ENCODE results near the gene UCMA. TPM values are rescaled to one million over a fixed set of nuclear protein-coding genes. Genes with fewer than 3 reads are reported as not detected.
A peak's percentile ranks its signal among the peaks of the same experiment; 100 is the strongest.
"Not testable (repeated sequence)": the region's sequence is repeated elsewhere in the genome, so short reads cannot be mapped to it uniquely, and the experiment has no call there.

UCMA gene
- not detected in 2 replicates for total RNA-seq

GRCh38 chr10:13234172-13234571, at the start of gene UCMA:
TSS of gene UCMA (minus strand) at chr10:13234374. CDS start at chr10:13234258, 116 bp downstream.
- DNase-seq, result no peak

DNA sequence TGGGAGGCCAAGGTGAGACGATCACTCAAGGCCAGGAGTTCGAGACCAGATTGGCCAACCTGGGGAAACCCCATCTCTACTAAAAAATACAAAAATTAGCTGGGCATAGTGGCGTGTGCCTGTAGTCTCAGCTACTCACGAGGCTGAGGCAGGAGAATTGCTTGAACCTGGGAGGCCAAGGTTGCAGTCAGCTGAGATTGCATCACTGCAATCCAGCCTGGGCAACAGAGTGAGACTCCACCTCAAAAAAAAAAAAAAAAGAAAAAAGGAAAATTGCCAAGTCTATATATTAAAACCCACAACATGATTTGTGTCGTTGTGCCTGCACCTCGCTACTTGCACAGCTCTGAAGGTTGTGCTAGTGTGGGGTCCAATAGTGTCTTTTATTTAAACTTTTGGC, 48.2 kb upstream of the UCMA start:
- not testable (repeated sequence) for DNase-seq

- DNase-seq, result peak; percentile 29
These were observed 42.7 kb upstream of the UCMA start for GRCh38 chr10:13276749-13277365.

DNA sequence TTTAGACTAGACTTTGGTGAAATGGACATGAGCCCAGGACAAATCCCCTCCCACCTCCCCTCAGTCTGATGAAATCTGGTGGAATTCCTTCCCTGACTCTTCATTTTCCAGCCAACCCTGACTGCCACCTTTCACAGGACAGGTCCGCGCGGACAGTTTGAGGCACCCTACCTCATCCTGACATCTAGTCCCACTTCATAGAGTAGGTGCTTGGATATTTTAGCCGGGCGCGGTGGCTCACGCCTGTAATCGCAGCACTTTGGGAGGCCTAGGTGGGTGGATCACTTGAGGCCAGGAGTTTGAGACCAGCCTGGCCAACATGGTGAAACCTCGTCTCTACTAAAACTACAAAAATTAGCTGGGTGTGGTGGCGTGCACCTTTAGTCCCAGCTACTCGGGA, 42.0 kb upstream of the UCMA start:
- DNase-seq, result not testable (repeated sequence)

- DNase-seq, result no peak
These were observed 38.0 kb upstream of the UCMA start for GRCh38 chr10:13272164-13272571.

DNA sequence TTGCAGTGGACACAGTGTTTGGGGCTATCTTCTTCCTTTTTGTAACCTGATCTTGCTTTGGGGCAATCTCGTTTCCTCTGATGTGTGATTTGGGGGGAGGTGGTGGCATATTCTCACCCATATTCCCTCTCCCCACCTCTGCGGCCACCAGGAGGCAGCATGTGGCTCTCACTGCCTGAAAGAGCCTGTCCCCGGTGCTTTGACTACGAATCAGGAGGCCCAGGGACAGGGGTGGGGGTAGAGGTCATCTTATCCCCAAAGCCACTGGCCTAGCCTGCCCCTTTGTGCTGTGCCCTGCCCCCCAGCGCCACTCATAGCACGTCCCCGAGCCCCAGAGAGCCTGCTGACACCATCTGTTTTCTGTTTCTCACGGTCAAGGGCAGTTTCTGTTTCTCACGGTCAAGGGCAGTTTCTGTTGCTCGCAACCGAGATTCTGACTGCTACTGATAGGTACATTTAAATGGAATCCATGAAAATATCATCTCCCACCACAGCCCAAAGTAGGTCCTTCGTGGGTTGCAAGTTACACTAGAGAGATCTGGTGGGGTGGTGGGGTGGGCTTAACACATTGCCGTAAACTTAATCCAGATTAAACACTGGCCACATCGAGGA, 37.5 kb upstream of the UCMA start:
- peak; percentile 47 for DNase-seq

- no peak for DNase-seq
These were observed 36.8 kb upstream of the UCMA start for GRCh38 chr10:13270877-13271551.

DNA sequence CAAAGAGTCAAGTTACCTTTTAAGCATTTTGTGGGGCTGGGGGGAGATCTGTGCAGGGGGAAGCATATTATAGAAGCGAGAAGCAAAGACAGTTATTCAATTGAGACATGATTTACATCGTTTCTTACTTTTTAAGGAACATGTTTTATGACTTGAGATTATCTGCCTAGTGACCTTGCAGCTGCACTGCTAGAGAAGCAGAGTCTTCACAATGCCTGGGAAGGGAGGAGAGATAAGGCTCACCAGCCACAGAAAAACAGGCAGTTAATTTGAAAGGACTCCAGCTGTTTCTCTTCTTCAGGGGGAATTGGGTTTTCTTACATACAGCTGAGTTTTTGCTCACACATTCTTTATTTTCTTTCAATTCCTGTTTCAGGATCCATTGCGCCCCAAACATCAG, 34.7 kb upstream of the UCMA start:
- no peak for DNase-seq

DNA sequence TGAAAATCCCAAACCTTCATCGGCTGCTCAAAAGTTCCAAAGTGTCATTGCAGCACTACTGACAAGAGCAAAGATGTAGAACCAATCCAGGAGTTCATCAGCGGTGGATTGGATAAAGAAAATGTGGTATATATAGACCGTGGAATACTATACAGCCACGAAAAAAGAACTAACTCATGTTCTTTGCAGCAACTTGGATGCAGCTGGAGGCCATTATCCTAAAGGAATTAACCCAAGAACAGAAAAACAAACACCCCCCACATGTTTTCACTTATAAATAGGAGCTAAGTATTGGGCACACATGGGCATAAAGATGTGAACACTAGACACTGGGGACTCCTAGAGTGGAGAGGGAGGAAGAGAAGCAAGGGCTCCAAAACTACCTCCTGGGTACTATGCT, 34.1 kb upstream of the UCMA start:
- no peak for DNase-seq

- DNase-seq, result no peak
These were observed 29.4 kb upstream of the UCMA start for GRCh38 chr10:13263591-13263990.

DNA sequence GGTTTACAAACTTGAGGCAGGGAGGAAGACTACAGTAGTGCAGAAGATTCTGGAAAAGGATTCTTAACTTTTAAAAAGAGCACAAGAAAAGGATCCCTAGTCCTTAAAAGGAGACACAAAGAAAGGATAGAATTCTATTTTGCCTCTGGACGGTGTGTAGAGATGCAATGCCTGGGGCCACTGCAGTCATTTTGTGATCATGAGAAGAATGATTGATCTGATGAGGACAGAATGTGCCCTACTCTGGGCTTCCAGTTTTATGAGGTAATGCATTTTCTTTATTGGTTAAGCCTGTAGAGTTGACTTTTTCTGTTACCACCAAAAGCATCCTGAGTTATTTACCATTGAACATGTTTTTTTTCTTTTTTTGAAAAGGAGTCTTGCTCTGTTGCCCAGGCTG, 28.3 kb upstream of the UCMA start:
- no peak for DNase-seq

DNA sequence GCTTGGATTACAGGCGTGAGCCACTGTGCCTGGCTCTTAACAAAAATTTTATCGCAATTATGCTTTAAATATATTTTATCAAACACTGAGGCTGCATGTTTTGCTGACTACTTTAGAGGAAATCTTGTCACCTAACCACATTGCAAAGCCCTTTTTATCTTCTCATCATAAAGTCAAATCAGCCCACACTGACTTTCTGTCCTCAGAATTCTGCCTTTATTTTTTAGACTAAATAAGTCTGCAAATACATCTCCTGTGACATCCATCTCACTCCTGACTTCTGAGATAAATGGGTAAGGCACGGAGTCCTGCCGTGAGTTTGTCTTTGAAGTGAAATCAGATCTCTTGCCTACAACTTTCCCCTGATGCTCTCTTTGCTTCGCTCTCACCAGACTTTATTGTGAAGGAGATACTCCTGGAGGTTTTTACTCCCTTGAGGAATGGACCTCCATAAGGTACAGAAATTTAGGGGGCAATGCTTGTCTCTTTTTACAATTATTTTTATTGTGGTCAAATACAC, 23.5 kb upstream of the UCMA start:
- DNase-seq, result no peak

DNA sequence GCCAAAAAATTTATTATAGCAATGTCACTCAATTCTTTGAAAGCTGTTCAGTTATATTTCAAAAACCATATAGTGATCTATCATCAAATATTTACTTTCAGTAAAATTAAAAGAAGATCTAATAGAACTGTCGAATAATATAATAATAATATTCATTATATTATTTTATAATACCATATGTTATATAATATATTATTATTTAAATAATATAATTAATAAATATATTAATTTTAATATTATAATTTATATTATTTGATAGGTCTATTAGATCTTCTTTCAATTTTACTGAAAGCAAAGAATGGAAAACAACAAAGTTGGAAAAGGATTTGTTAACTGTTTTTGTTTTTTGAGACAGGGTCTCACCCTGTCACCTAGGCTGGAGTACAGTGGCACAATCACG, 22.5 kb upstream of the UCMA start:
- no peak for DNase-seq

DNA sequence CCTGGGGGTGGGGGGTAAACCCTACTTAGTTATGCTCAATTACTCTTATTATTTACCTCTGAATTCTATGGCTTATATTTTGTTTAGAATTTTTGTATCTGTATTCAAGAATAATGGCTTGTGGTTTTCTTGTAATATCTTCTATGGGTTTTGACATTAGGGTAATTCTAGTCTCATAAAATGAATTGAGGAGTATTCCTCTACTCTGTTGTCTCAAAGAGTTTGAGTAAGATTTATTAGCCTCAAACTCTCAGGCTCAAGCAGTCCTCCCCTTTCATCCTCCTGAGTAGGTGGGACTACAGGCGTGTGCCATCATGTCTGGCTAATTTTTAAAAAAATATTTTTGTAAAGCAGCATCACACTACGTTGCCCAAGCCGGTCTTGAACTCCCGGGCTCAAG, 19.6 kb upstream of the UCMA start:
- DNase-seq, result no peak

- DNase-seq, result no peak
These were observed 13.6 kb upstream of the UCMA start for GRCh38 chr10:13247784-13248183.

- no peak for DNase-seq
These were observed 13.1 kb upstream of the UCMA start for GRCh38 chr10:13247246-13247645.

GRCh38 chr10:13242260-13242659, 8.1 kb upstream of the UCMA start:
- not testable (repeated sequence) for DNase-seq

DNA sequence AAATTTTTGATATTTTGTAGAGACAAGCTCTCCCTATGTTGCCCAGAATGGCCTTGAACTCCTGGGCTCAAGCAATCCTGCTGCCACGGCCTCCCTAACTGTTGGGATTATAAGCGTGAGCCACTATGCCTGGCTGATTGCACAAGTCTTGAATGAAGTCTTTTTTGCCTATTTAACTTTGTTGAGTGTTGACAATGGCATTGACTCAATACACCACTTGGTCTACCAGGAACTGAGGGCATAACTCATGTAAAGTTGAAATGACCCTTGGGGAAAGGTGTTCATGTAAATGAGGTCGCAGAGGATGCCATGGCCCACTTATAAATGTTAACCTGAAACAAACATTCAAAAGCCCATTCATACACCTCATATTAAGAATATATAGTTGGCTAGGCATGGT, 7.4 kb upstream of the UCMA start:
- no peak for DNase-seq

DNA sequence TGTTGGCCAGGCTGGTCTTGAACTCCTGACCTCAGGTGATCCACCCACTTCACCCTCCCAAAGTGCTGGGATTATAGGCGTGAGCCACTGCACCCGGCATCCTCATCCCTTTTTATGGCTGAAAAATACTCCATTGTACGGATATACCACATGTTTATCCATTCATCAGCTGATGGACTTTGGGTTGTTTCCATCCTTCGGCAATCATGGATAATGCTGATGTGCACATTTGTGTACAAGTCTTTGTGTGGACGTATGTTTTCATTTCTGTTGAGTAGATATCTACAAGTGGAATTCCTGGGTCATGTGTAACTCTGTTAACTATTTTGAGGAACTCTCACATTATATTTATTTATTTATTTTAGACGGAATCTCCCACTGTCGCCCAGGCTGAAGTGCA, 5.7 kb upstream of the UCMA start:
- no peak for DNase-seq

DNA sequence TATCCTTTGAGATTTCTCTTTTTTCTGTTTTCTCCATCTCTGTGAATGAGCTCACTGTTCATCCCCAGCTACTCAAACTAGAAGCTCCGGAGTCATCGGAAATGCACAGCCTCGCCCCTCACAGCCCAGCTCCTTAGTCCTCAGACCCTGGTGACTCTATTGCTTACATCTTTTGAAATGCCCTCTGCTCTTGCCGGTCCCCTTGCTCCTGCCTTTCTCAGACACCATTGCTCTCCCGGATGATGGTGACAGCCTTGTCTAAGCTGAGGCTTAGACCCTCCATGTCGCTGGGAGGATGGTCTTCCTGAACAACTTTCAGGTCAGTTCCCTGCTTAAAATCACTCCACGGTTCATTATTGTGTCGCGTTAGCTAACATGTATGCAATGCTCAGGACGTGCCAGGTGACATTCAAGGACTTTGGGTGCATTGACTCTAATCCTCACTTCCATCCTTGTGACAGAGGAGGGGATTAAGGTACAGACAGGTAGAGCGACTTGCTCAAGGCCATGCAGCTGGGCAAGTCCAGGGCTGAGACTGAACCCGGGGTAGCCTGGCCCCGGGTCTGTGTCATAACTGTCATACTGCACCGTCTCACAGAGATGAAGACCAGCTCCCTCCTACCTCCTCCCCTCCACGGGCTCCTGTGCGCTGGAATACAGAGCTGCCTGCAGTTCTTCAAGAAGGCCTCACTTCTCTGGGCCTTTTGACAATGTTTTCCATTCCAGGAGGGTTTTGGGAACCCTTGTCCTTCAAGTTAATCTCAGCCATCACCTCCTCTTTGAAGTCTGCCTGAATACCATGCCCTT, 4.3 kb upstream of the UCMA start:
- no peak for DNase-seq

DNA sequence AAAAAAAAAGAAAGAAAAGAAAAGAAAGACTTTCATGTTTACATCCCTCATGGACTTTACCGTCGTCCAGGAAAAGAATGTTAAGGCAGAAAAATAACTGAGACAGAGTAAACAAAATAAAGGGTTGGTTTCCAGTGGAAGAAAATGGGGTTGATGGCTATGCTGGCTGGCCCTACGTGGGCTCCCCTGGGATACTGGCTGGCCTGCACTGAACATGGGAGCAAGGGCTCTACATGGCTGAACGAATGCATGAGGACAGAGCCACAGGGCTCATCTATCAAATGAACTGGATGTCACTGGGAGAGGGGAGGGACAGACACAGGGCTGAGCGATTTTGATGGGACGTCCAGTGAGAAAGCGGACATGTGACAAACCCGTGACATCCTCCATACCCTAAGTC, 2.5 kb upstream of the UCMA start:
- DNase-seq, result no peak

GRCh38 chr10:13234736-13235135, 562 bp upstream of the UCMA start:
- DNase-seq, result not testable (repeated sequence)

DNA sequence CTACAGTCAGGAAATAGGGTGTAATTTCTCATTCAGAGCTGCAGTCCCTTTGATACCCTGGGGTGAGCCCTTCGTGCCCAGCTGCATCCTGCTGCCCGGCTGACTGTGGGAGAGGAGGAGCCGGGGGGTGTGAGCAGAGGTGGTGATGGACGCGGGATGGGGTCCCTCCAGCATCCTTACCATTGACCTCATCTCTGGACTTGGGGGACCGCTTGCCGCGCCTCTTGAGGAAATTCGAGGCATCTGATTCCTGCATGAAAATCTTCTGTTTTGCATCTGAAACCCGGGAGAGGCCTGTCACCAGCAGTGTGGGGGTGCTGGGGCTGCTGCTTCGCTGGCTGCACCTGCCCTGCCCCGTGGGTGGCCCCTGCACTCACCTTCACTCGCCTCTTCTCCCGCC, 816 bp downstream of the UCMA start:
- no peak for DNase-seq

All from dermis blood vessel endothelial cell (primary cell).